H4 (cell line): ENCODE data around the gene ZIM2. TPM values are rescaled to one million over a fixed set of nuclear protein-coding genes. Genes with fewer than 3 reads are reported as not detected.

Experiments
- DNase-seq: peaks from one replicate; pipeline ENCODE4 v3.0.0-alpha.2; 2015; ENCODE audit warnings: low spot score
- total RNA-seq: library from RNA; depleted of rRNA; stranded (reverse); fragments of >200 nt; shearing (Covaris generic); gene quantifications from 2 replicates; pipeline ENCODE4 v1.2.3, GENCODE V29; 2014

The ZIM2 gene
- total RNA-seq, 1 experiment from 2014 or later, result 0.14 TPM

GRCh38 chr19:56838909-56839651 lies 1.4 kb downstream of the ZIM2 start:
- DNase-seq, result peak; percentile 93

DNA sequence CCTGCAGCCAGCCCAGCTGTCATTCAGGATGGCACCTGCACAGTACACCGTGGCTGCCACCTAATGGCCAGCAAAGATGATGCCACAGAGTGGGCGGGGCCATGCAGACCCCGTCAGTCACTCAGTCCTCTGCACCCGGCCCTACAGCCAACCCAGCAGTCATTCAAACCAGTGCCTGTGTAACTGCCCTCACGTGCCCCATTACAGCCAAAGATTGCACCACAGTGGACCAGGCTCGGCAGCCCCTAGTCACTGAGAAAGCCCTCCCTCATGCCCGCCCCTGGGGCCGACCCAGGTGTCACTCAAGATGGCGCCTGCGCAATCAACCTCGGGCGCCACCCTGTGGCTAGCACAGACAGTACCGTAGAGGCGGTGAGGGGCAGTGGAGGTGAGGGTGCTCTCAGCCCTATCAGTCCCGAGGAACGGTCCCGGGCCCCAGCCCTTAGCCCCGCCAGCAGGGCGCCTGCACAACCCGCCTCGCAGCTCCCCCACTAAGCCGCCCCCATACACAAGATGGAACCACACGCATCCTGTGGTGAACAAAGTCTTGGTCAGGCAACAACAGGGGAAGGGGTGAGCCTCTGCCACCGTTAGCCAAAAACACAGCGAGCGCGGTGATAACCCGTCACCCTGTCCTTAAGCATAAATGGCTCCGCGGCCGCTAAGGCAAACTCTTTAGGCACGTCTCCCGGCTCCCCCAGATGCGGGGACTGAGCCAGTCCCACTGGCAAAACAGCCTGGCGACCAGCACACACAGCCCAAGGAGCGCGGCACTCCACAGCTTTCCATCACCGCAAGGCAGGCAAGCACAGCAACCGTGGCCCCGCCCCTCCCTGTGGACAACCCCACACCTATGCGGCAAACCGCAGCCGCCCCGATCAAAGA lies 2.3 kb downstream of the ZIM2 start:
- peak; percentile 66 for DNase-seq

DNA sequence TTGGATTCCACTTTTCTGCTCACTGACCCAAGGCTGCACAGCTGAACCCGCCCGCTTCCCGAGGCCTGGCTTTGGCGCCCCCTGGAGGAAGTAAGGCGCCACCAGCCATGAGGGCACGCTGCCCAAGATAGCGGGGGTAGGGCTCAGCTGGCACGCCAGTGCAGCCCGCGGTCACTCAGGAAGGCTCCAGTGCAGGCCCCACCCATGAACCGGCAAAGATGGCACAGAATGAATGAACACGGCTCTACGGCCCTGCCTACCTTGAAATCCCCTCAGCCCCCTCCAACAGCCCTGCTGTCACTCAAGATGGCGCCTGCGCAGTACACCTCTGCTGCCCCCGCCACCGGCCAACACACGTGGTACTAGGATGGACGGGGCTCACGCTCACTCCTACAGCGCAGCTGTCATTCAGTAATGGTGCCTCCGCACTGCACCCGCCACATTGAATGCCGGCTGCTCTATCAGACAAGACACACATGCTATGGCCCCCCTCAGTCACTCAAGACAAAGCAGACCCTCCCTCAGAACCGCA lies 3.0 kb downstream of the ZIM2 start:
- DNase-seq, result peak; percentile 73

GRCh38 chr19:56837004-56837403 lies 3.5 kb downstream of the ZIM2 start:
- peak; percentile 14 for DNase-seq

GRCh38 chr19:56836059-56836458 lies 4.5 kb downstream of the ZIM2 start:
- no peak for DNase-seq

DNA sequence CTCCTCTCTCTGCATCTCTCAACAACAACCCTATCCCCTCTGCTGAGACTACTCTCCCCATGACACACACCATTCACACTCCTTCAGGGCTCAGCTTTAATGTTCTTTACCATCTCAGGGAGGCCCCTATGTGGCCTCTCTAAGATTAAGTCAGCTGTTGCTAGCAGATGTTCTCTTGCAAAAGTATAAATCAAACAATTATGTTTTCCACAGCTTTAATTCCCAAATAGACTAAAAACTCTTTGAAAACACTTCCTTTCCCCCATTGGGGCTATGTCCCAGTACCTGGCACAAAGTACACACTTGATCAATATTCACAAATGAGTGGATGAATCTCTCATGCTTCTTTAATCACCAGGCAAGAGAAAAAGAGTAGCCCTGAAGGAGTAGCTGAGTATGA lies 5.1 kb downstream of the ZIM2 start:
- DNase-seq, result no peak

DNA sequence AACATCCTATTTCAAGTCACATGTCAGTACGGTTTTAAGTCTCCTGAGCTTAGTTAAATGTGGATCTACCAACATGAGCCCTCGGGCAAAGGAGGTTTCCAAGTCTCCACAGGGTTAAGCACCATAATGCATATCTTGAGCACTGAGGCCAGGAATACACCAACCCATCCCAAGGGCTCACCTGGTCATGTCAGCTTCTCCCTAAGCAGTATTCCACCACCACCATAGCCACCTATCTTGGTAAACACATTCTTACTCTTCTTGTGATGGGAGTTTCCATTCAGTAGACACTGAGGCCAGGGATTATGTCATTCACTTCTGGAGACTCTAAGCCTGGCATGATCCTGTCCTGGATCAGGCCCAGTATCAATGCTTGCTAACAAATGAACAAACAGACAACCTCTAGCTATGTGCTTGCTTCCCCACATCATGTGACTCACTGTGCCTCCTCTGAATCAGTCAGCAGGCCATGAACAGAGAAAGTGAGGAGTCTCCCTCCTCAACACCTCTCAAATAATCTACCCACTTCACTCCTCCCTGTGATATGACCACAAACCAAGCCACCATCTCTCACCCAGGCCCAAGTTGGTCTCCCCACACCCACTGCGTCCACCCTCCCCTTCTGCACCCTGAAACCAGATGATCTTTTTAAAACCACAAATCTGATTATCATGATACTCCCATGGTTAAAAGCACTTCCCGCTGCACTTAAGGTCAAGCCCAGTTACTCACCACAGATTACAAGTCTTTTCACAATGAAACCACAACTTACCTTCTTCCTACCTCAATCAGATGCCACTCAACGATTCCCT lies 5.8 kb downstream of the ZIM2 start:
- DNase-seq, result no peak

DNA sequence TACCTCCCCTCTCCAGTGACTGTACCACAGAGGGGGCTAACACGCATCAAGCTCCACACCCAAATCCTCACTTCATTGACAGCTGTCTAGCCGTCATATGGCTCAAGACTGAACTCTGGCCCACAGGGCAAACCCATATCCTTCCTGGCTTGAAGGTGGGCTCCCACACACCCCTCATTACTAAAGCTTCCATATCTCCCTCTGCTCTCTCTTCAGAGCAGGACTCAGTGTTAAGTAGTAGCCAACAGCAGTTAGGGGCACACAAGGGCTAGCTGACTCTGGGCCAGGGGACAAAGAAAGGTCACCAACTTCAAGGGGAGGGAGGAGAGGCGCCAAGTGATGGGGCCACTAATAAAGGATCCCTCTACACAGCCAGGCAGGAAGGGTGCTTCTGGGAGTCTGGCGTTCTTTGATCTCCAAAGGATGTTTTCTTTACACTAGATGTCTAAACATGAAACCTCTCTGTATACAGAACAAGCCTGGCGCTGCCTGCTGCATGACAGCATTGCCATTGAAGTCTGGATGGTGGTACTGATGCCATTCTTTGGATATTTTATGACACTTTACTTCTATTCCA lies 8.1 kb downstream of the ZIM2 start:
- DNase-seq, result no peak

DNA sequence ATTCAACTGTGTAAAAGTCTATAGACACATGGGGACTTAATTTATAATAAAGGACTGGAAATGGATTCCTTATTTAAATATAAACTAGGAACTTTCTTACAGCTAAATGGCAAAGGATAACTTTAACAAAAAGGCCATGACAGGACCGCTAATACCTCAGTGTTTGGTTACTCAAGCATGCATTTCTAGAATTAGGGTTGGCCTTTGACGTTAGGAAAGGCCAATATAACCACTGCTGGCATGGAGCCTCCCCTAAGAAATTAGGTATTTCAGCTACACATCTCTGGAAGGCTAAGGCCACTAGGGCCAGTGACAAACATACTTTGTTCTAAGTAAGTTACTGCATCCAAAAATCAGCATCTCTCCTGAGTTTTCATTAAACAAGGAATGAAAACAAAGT lies 9.3 kb downstream of the ZIM2 start:
- DNase-seq, result no peak

DNA sequence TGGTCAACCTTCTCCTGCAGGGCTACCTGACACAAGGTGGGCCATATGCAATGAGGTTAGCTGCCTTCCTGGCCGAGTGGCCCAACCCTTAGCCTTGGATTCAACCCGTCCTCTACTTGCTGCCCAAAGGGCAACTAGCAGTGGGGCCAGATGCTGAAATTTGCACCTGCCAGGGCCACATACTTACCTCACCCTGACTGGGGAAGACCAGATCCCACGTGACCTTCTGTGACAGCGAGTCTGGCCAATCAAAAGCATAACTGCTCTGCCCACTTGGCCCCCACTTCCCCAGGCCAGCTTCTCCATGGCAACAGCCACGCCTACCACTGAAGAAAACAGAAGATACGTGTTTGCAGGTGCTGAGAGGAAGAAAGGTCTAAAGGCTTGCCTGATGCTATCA lies 10.9 kb downstream of the ZIM2 start:
- no peak for DNase-seq

GRCh38 chr19:56827708-56828107 lies 12.8 kb downstream of the ZIM2 start:
- no peak for DNase-seq

GRCh38 chr19:56823956-56824355 lies 16.6 kb downstream of the ZIM2 start:
- no peak for DNase-seq

- no peak for DNase-seq
These were observed 17.1 kb downstream of the ZIM2 start for GRCh38 chr19:56823417-56823816.

DNA sequence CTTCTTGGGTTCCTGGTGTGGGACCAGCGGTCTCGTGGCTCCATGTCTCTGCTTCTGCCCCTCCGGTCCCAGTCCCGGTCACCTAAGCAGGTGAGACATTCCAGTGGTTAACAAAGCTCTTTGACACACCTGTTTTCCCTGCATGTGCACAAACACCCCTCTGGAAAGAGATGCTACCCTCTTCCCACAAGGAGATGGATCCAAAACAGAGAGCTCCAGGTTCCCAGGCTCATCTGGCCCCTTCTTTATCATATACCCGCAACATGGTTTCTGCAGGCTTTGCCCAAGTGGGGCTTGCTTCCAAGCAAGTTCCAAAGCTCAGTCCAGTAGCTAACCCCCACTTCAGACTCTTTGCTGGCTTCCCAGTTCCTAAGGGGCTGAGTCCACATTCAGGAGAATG lies 17.8 kb downstream of the ZIM2 start:
- DNase-seq, result no peak

DNA sequence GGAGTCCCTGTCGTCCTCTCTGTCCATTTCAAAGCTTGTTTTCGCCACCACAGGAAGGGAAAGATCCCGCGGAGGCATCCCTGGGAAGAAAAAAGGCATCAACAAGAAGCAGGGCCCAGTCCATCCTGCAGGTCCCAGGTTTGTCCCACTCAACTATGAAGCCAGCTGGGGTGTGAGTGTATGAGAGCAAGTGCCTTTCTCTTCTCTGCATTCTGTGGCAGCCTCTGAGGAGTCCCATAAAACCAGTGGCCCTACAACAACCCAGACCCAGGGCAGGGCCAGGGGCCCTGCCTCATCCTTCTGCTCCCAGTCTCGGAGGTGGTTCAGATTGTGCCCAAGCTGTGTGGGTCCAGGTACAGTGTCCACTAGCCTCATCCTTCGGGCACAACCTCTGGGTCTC lies 18.9 kb downstream of the ZIM2 start:
- no peak for DNase-seq

GRCh38 chr19:56821209-56821608 lies 19.3 kb downstream of the ZIM2 start:
- DNase-seq, result no peak

- no peak for DNase-seq
These were observed 21.4 kb downstream of the ZIM2 start for GRCh38 chr19:56819166-56819565.

GRCh38 chr19:56814656-56815055 lies 25.9 kb downstream of the ZIM2 start:
- DNase-seq, result no peak

- DNase-seq, result no peak
These were observed 27.0 kb downstream of the ZIM2 start for GRCh38 chr19:56813531-56813930.

GRCh38 chr19:56811480-56811879 lies 29.0 kb downstream of the ZIM2 start:
- no peak for DNase-seq

GRCh38 chr19:56810260-56810659 lies 30.3 kb downstream of the ZIM2 start:
- DNase-seq, result no peak
